ENCODE measurements around the gene CCT6B.
"Not testable (repeated sequence)": the region's sequence is repeated elsewhere in the genome, so short reads cannot be mapped to it uniquely, and the experiment has no call there.

Gene CCT6B, protein sequence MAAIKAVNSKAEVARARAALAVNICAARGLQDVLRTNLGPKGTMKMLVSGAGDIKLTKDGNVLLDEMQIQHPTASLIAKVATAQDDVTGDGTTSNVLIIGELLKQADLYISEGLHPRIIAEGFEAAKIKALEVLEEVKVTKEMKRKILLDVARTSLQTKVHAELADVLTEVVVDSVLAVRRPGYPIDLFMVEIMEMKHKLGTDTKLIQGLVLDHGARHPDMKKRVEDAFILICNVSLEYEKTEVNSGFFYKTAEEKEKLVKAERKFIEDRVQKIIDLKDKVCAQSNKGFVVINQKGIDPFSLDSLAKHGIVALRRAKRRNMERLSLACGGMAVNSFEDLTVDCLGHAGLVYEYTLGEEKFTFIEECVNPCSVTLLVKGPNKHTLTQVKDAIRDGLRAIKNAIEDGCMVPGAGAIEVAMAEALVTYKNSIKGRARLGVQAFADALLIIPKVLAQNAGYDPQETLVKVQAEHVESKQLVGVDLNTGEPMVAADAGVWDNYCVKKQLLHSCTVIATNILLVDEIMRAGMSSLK

DNA sequence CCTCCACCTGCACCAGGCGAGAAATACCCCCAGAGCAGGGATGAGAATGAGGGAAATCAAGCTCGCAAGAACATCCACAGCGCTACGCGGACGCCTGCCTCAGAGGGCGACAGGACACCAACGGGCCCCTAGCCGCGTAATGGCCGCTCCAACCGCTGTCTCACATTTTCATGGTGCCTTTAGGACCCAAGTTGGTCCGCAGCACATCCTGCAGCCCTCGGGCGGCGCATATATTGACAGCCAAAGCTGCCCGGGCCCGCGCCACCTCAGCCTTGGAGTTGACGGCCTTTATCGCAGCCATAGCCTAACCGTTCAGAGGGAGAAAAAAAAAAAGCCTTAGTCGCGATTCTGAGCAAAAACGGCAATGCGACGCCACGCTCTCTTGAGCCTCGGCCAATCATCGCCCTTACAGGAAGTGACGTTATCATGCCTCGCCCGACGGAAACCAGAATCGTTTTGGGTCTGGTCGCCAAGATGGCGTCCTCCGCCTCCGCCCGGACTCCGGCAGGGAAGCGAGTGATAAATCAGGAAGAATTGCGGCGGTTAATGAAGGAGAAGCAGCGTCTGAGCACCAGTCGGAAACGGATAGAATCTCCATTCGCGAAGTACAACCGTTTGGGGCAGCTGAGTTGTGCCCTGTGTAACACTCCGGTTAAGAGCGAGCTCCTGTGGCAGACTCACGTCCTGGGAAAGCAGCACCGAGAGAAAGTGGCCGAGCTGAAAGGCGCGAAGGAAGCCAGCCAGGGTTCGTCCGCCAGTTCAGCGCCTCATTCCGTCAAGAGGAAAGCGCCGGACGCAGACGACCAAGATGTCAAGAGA lies at the start of gene CCT6B, which contains the start of gene ZNF830:
CCT6B (minus strand) TSS at position 368 of the 819 bp plus-strand sequence; CDS start at position 301, 67 bp downstream.
ZNF830 (plus strand) TSS at position 448 of the 819 bp plus-strand sequence; CDS start at position 475, 27 bp downstream.
- no peak for TF ChIP-seq FOXP2 (optimal IDR thresholded peaks at IDR 0.05; ENCODE audit: control extremely low read depth, extremely low read length, insufficient read depth)
- TF ChIP-seq POLR2AphosphoS5 (IDR thresholded peaks at IDR 0.05; ENCODE audit: borderline replicate concordance, low read depth, low read length) = peak; percentile 95
- peak within 1 kb of the TSS; percentile 91 for H3K4me3 ChIP-seq
- peak; percentile 74 for DNase-seq (ENCODE audit: low read depth, low spot score)

GRCh38 chr17:35010093-35010492 lies 48.8 kb upstream of the CCT6B start:
- Histone ChIP-seq H3K9me3 (ENCODE audit: low read depth, low read length) (no peaks in the 10 kb centered on the region), H3K9ac (ENCODE audit: insufficient read length) (no peak overlapping the region), H3K4me3 (no peak overlapping the region), H3K27ac (no peak overlapping the region), H3K36me3 (ENCODE audit: insufficient read depth, low read length) (no peaks in the 10 kb centered on the region)
- no peak for DNase-seq (ENCODE audit: low read depth, low spot score)
- TF ChIP-seq FOXP2 (optimal IDR thresholded peaks at IDR 0.05; ENCODE audit: control extremely low read depth, extremely low read length, insufficient read depth) (no peak), EZH2 (IDR thresholded peaks at IDR 0.05) (no peak), POLR2AphosphoS5 (IDR thresholded peaks at IDR 0.05; ENCODE audit: borderline replicate concordance, low read depth, low read length) (no peak)

More for the DNA sequence above, at the start of gene CCT6B, which contains the start of gene ZNF830:
- H3K9ac ChIP-seq (ENCODE audit: insufficient read length) = peak within 1 kb of the TSS; percentile 91
- peaks cover 34% of the 10 kb centered on the region for H3K36me3 ChIP-seq (ENCODE audit: insufficient read depth, low read length)
- peak within 1 kb of the TSS; percentile 90 for H3K27ac ChIP-seq
- H3K9me3 ChIP-seq (ENCODE audit: low read depth, low read length) = no peaks in the 10 kb centered on the region

- Histone ChIP-seq H3K36me3 (ENCODE audit: insufficient read depth, low read length) (peaks cover 7% of the 10 kb centered on the region; the same call in 1 of the 2 replicates), H3K27ac (no peak overlapping the region)
Observed at GRCh38 chr17:35006961-35007360, 45.7 kb upstream of the CCT6B start.

DNA sequence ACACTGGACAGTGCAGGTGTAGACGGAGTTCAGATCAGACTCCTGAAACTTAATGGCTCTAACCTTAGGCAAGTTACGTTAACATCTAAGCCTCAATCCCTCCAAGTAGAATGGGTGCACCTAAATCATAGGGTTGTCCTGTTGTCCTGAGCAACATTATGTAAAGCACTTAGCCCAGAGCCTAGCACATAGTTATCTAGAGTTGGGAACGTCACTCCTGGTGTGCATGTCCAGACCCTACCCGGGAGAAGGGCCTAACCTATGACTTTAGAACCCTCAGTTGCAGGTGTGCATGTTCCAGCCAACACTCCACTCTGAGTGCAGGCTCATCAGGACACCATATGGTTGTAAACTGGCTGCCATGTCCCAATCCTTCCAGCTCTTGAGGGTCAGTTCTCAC lies 45.1 kb upstream of the CCT6B start:
- Histone ChIP-seq H3K9me3 (ENCODE audit: low read depth, low read length) (no peaks in the 10 kb centered on the region), H3K4me3 (no peak overlapping the region), H3K27ac (no peak overlapping the region), H3K36me3 (ENCODE audit: insufficient read depth, low read length) (peaks cover 13% of the 10 kb centered on the region; the same call in 1 of the 2 replicates), H3K9ac (ENCODE audit: insufficient read length) (no peak overlapping the region)
- no peak for DNase-seq (ENCODE audit: low read depth, low spot score)
- no peak for TF ChIP-seq POLR2AphosphoS5 (IDR thresholded peaks at IDR 0.05; ENCODE audit: borderline replicate concordance, low read depth, low read length)
- no peak for TF ChIP-seq EZH2 (IDR thresholded peaks at IDR 0.05)

More at GRCh38 chr17:35006961-35007360, 45.7 kb upstream of the CCT6B start:
- H3K9ac ChIP-seq (ENCODE audit: insufficient read length) = no peak overlapping the region
- H3K9me3 ChIP-seq (ENCODE audit: low read depth, low read length) = no peaks in the 10 kb centered on the region
- DNase-seq (ENCODE audit: low read depth, low spot score) = no peak
- no peak overlapping the region for H3K4me3 ChIP-seq
- no peak for TF ChIP-seq EZH2 (IDR thresholded peaks at IDR 0.05)
- no peak for TF ChIP-seq FOXP2 (optimal IDR thresholded peaks at IDR 0.05; ENCODE audit: control extremely low read depth, extremely low read length, insufficient read depth)
- no peak for TF ChIP-seq POLR2AphosphoS5 (IDR thresholded peaks at IDR 0.05; ENCODE audit: borderline replicate concordance, low read depth, low read length)

- Histone ChIP-seq H3K4me3 (no peak overlapping the region), H3K27ac (no peak overlapping the region), H3K36me3 (ENCODE audit: insufficient read depth, low read length) (peaks cover 25% of the 10 kb centered on the region; the same call in 1 of the 2 replicates), H3K9me3 (ENCODE audit: low read depth, low read length) (no peaks in the 10 kb centered on the region), H3K9ac (ENCODE audit: insufficient read length) (no peak overlapping the region)
- no peak for TF ChIP-seq POLR2AphosphoS5 (IDR thresholded peaks at IDR 0.05; ENCODE audit: borderline replicate concordance, low read depth, low read length)
- no peak for TF ChIP-seq EZH2 (IDR thresholded peaks at IDR 0.05)
- no peak for TF ChIP-seq FOXP2 (optimal IDR thresholded peaks at IDR 0.05; ENCODE audit: control extremely low read depth, extremely low read length, insufficient read depth)
- DNase-seq (ENCODE audit: low read depth, low spot score) = no peak
Observed at GRCh38 chr17:35003778-35004177, 42.5 kb upstream of the CCT6B start.

DNA sequence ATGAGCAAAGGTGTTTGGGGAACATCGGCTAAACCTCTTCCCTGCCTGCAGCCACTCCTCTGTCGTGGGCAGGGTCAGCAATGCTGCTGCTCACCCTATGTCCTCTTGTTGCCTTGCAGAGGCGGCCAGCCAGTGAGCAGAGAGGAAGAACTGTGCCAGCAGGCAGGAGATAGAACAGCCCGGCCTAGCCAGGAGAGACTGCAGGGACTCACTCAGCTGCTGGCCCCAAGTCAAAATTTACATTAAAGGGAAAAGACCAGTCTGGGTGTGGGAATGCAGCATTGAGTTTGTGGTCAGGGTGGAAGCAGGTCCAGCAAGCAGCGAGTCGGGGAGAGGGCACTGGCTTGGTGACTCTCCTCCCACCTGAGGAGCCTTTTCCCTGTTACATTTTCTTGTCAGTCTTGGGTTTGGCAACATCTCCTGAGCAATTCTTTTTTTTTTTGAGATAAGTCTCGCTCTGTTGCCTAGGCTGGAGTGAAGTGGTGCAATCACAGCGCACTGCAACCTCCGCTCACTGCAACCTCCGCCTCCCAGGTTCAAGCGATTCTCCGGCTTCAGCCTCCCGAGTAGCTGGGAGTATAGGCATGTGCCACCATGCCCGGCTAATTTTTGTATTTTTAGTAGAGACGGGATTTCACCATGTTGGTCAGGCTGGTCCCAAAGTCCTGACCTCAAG lies 41.8 kb upstream of the CCT6B start:
- no peak overlapping the region for H3K9ac ChIP-seq (ENCODE audit: insufficient read length)
- H3K4me3 ChIP-seq = no peak overlapping the region
- peaks cover 32% of the 10 kb centered on the region; the same call in 1 of the 2 replicates for H3K36me3 ChIP-seq (ENCODE audit: insufficient read depth, low read length)
- no peak for DNase-seq (ENCODE audit: low read depth, low spot score)
- H3K9me3 ChIP-seq (ENCODE audit: low read depth, low read length) = no peaks in the 10 kb centered on the region
- no peak for TF ChIP-seq FOXP2 (optimal IDR thresholded peaks at IDR 0.05; ENCODE audit: control extremely low read depth, extremely low read length, insufficient read depth)
- no peak for TF ChIP-seq EZH2 (IDR thresholded peaks at IDR 0.05)
- no peak for TF ChIP-seq POLR2AphosphoS5 (IDR thresholded peaks at IDR 0.05; ENCODE audit: borderline replicate concordance, low read depth, low read length)
- no peak overlapping the region for H3K27ac ChIP-seq

GRCh38 chr17:35001549-35001948 lies 40.3 kb upstream of the CCT6B start:
- H3K9me3 ChIP-seq (ENCODE audit: low read depth, low read length) = no peaks in the 10 kb centered on the region
- no peak for DNase-seq (ENCODE audit: low read depth, low spot score)
- no peak overlapping the region for H3K27ac ChIP-seq
- TF ChIP-seq POLR2AphosphoS5 (IDR thresholded peaks at IDR 0.05; ENCODE audit: borderline replicate concordance, low read depth, low read length) = no peak
- no peak for TF ChIP-seq FOXP2 (optimal IDR thresholded peaks at IDR 0.05; ENCODE audit: control extremely low read depth, extremely low read length, insufficient read depth)
- no peak for TF ChIP-seq EZH2 (IDR thresholded peaks at IDR 0.05)
- no peak overlapping the region for H3K4me3 ChIP-seq
- H3K36me3 ChIP-seq (ENCODE audit: insufficient read depth, low read length) = peaks cover 40% of the 10 kb centered on the region
- no peak overlapping the region for H3K9ac ChIP-seq (ENCODE audit: insufficient read length)

DNA sequence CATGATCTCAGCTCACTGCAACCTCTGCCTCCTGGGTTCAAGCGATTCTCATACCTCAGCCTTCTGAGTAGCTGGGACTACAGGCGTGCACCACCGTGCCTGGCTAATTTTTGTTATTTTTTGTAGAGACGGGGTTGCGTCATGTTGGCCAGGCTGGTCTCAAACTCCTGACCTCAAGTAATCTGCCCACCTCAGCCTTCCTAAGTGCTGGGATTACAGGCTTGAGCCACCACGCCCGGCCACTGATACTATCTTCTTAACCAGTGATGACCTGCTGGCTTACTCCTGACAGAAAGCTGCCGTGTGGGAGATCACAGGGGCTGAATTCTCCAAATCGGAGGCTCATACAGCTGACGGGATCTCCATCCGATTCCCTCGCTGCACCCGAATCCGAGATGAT lies 39.7 kb upstream of the CCT6B start:
- not testable (repeated sequence) for H3K4me3 ChIP-seq; H3K9ac ChIP-seq (ENCODE audit: insufficient read length); H3K9me3 ChIP-seq (ENCODE audit: low read depth, low read length); H3K27ac ChIP-seq; DNase-seq (ENCODE audit: low read depth, low spot score)
- H3K36me3 ChIP-seq (ENCODE audit: insufficient read depth, low read length) = peaks cover 46% of the 10 kb centered on the region

Data from SK-N-MC (cell line).